T-cell (primary cell): ENCODE results near the gene TSR1. TPM values are rescaled to one million over a fixed set of nuclear protein-coding genes. Genes with fewer than 3 reads are reported as not detected.

ENCODE experiments used
- ATAC-seq, 4 experiments: fragments of 200-7000 bp in 3 of 4; fragments of 150-1000 bp in 1 of 4; cut with Tn5 transposase; replicated peaks in 1 of 4; 1 replicate in 3 of 4; 2 replicates in 1 of 4; pipeline ENCODE4 v1.10.0; 2021; ENCODE audit warnings: moderate library complexity in 3 of 4, mild to moderate bottlenecking in 2 of 4, moderate number of reproducible peaks in 1 of 4
- CTCF ChIA-PET, 2 donors: fragments of 300-600 bp; sonication (Branson Sonifier 250); formaldehyde crosslinking; loops; one replicate each; lab custom pipeline; 2022; ENCODE audit warnings: antibody characterized with exemption in 2 of 2; lab: Charles Lee
- POLR2A ChIA-PET, 2 donors: fragments of 300-600 bp; sonication (Branson Sonifier 250); formaldehyde crosslinking; loops; one replicate each; lab custom pipeline; 2022; ENCODE audit warnings: antibody characterized with exemption in 2 of 2; lab: Charles Lee
- DNase-seq, 35 experiments: peaks; one replicate each; pipeline versions ENCODE4 v3.0.0 to v3.0.0-alpha.2; 2013 to 2023
- H3K27ac ChIP-seq: one replicate; pipeline ENCODE4 v1.5.1; 2013; ENCODE audit warnings: low read length
- H3K27me3 ChIP-seq, 2 experiments: replicated peaks in 1 of 2; 1 replicate in 1 of 2; 2 replicates in 1 of 2; pipeline versions ENCODE4 v1.6.1 to v1.7.0; 2013; ENCODE audit warnings: low read length in 1 of 2, mixed read lengths in 1 of 2; ENCODE audit not compliant: control insufficient read depth in 2 of 2, insufficient read depth in 2 of 2; ENCODE audit errors: extremely low read depth in 1 of 2
- H3K36me3 ChIP-seq, 2 donors: 1 replicate in 1 of 2; 2 replicates in 1 of 2; pipeline versions ENCODE4 v1.6.1 to v1.7.0; 2013; ENCODE audit warnings: low read length in 1 of 2; ENCODE audit not compliant: control insufficient read depth in 2 of 2, insufficient read depth in 1 of 2; ENCODE audit errors: extremely low read depth in 1 of 2
- H3K4me1 ChIP-seq, 2 experiments: 1 replicate in 1 of 2; 2 replicates in 1 of 2; pipeline versions ENCODE4 v1.6.1 to v1.7.0; 2013; ENCODE audit warnings: low read length in 2 of 2, mixed read lengths in 1 of 2; ENCODE audit not compliant: insufficient read depth in 2 of 2, control insufficient read depth in 1 of 2; ENCODE audit errors: extremely low read depth in 1 of 2
- H3K4me3 ChIP-seq, 2 donors: 1 replicate in 1 of 2; 2 replicates in 1 of 2; pipeline versions ENCODE4 v1.5.1 to v1.7.0; 2013; ENCODE audit warnings: mild to moderate bottlenecking in 2 of 2, low read length in 1 of 2, moderate library complexity in 1 of 2; ENCODE audit not compliant: control insufficient read depth in 1 of 2; ENCODE audit errors: extremely low read depth in 1 of 2
- H3K9me3 ChIP-seq: 2 replicates; pipeline ENCODE4 v1.7.0; 2013
- H3K27ac Mint-ChIP-seq, 2 donors: one replicate each; pipeline ENCODE4 v1.8.0; 2020 to 2021; ENCODE audit warnings: mild to moderate bottlenecking in 2 of 2, mixed read lengths in 2 of 2
- H3K27me3 Mint-ChIP-seq, 2 donors: one replicate each; pipeline ENCODE4 v1.8.0; 2021 to 2022; ENCODE audit warnings: mixed read lengths in 2 of 2
- H3K36me3 Mint-ChIP-seq: one replicate; pipeline ENCODE4 v1.8.0; 2021; ENCODE audit warnings: mixed read lengths
- H3K4me1 Mint-ChIP-seq, 3 donors: one replicate each; pipeline ENCODE4 v1.8.0; 2020 to 2022; ENCODE audit warnings: mixed read lengths in 3 of 3, mild to moderate bottlenecking in 1 of 3
- H3K4me3 Mint-ChIP-seq, 3 donors: one replicate each; pipeline ENCODE4 v1.8.0; 2020 to 2022; ENCODE audit warnings: mild to moderate bottlenecking in 3 of 3, mixed read lengths in 3 of 3, moderate library complexity in 3 of 3
- H3K9me3 Mint-ChIP-seq, 3 donors: one replicate each; pipeline ENCODE4 v1.8.0; 2020 to 2022; ENCODE audit warnings: mixed read lengths in 3 of 3
- WGBS: methylation state at CpG from one replicate; pipeline ENCODE4 v1.1.5; 2013; ENCODE audit warnings: missing lambda C conversion rate; ENCODE audit not compliant: insufficient coverage; 5-methylcytosine and 5-hydroxymethylcytosine counted together
- total RNA-seq, 35 experiments: library from RNA in 6 of 35; stranded (reverse) in 6 of 35; fragments of 120-200 nt in 1 of 35; gene quantifications; one replicate each; pipeline versions ENCODE4 v1.2.1 to v1.2.4 and lab custom pipeline; 2013 to 2026

TSR1 gene
- total RNA-seq, 5 donors from 2014 or later (not counting 1 experiment from before 2014, with no cell fraction given) = 27.8 to 33.7 (median 28.8) TPM

- POLR2A ChIA-PET = no interaction called here
- Mint-ChIP-seq H3K9me3 (no peaks in the 10 kb centered on the region), H3K4me3 (no peak overlapping the region), H3K4me1 (no peaks in the 10 kb centered on the region), H3K27me3 (no peaks in the 10 kb centered on the region), H3K36me3 (peaks cover 9% of the 10 kb centered on the region), H3K27ac (no peak overlapping the region)
- no peaks in the 10 kb centered on the region for H3K9me3 ChIP-seq
- no peaks in the 10 kb centered on the region for H3K4me1 ChIP-seq
- CTCF ChIA-PET = interaction anchor here (0.6 to 0.9 kb wide), 2 partner anchors 16 to 19 kb away, joined by 4 read pairs; no protein-coding TSS in a partner anchor
- DNase-seq = no peak
- ATAC-seq = no peak
- peaks cover 28% of the 10 kb centered on the region in 2 donors for H3K36me3 ChIP-seq
- H3K27ac ChIP-seq = no peak overlapping the region
- H3K4me3 ChIP-seq = no peak overlapping the region
- 90% methylated on average over 19 of the region's 20 CpGs for WGBS
- H3K27me3 ChIP-seq = no peaks in the 10 kb centered on the region
These were observed 33.4 kb upstream of the TSR1 start for GRCh38 chr17:2369551-2370210.

GRCh38 chr17:2369039-2369438 is 32.8 kb upstream of the TSR1 start:
- Histone ChIP-seq H3K27me3 (no peaks in the 10 kb centered on the region), H3K4me3 (no peak overlapping the region), H3K4me1 (no peaks in the 10 kb centered on the region), H3K36me3 (peaks cover 28 to 34% of the 10 kb centered on the region in 2 donors), H3K27ac (no peak overlapping the region), H3K9me3 (no peaks in the 10 kb centered on the region)
- H3K36me3 Mint-ChIP-seq = peaks cover 13% of the 10 kb centered on the region
- 97% methylated on average over 3 of the region's 5 CpGs for WGBS
- H3K4me3 Mint-ChIP-seq = no peak overlapping the region
- ChIA-PET POLR2A (no interaction called here), CTCF (interaction anchor here in 1 of 2 donors (0.9 kb wide), 1 partner anchor 16 kb away, joined by 4 read pairs; no protein-coding TSS in a partner anchor)
- DNase-seq (no peak), ATAC-seq (no peak)
- no peaks in the 10 kb centered on the region for H3K27me3 Mint-ChIP-seq
- no peaks in the 10 kb centered on the region for H3K4me1 Mint-ChIP-seq
- H3K9me3 Mint-ChIP-seq = no peaks in the 10 kb centered on the region
- no peak overlapping the region for H3K27ac Mint-ChIP-seq

DNA sequence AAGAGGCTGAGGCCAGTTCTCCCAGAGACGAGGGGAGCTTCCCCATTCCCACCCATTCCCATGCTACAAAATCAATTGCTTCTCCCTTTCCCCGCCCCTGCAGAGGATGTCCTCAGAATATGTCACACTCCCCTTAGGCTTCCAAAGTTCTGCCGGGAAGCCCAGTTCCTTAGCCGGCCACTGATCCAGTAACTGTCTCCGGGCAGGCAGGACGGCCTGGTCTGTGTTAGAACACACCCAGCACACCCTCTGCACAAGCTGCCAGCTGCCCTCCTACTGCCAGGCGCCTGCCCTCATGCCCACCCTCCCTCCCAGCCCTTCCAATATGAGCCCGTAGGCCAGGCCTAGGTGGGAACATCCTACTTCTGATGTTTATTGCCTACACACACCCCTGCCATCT is 32.1 kb upstream of the TSR1 start:
- Mint-ChIP-seq H3K9me3 (no peaks in the 10 kb centered on the region), H3K4me1 (no peaks in the 10 kb centered on the region), H3K36me3 (peaks cover 13% of the 10 kb centered on the region), H3K27ac (no peak overlapping the region), H3K4me3 (no peak overlapping the region), H3K27me3 (no peaks in the 10 kb centered on the region)
- CTCF ChIA-PET = no interaction called here
- WGBS = 100% methylated on average over 4 of the region's 8 CpGs
- H3K4me3 ChIP-seq = no peak overlapping the region
- no peak for DNase-seq
- H3K4me1 ChIP-seq = no peaks in the 10 kb centered on the region
- H3K27me3 ChIP-seq = no peaks in the 10 kb centered on the region
- H3K9me3 ChIP-seq = no peaks in the 10 kb centered on the region
- H3K27ac ChIP-seq = no peak overlapping the region
- ATAC-seq = no peak
- POLR2A ChIA-PET = interaction anchor here in 1 of 2 donors (0.6 kb wide), 1 partner anchor 406 kb away, joined by 3 read pairs; no protein-coding TSS in a partner anchor
- peaks cover 28 to 40% of the 10 kb centered on the region in 2 donors for H3K36me3 ChIP-seq

GRCh38 chr17:2366747-2367494 is 30.7 kb upstream of the TSR1 start:
- Histone ChIP-seq H3K9me3 (no peaks in the 10 kb centered on the region), H3K36me3 (peaks cover 28 to 45% of the 10 kb centered on the region in 2 donors), H3K27ac (no peak overlapping the region), H3K27me3 (no peaks in the 10 kb centered on the region), H3K4me1 (no peaks in the 10 kb centered on the region), H3K4me3 (no peak overlapping the region)
- Mint-ChIP-seq H3K36me3 (peaks cover 10% of the 10 kb centered on the region), H3K27ac (no peak overlapping the region), H3K4me1 (no peaks in the 10 kb centered on the region), H3K9me3 (no peaks in the 10 kb centered on the region), H3K27me3 (no peaks in the 10 kb centered on the region), H3K4me3 (no peak overlapping the region)
- DNase-seq (no peak), ATAC-seq (no peak)
- 90% methylated on average over 7 of the region's 26 CpGs for WGBS
- ChIA-PET POLR2A (interaction anchor here in 1 of 2 donors (0.6 kb wide), 1 partner anchor 294 kb away, joined by 7 read pairs; no protein-coding TSS in a partner anchor), CTCF (no interaction called here)

DNA sequence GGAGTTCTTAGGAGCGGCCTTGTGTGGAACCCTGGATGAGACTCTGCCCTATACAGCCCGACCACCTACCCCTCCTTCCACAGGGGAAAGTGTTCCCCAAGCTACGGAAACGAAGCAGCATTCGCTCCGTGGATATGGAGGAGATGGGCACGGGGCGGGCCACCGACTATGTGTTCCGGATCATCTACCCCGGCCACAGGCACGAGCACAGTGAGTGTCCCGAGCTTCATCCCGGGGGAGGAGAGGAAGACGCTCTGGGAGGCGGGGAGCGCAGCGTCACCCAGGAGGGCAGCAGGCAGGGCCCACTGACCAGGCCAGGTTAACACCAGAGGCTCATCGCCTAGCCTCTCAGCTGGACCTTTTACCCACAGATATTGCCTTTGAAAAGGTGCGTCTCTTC is 28.9 kb upstream of the TSR1 start:
- Histone ChIP-seq H3K4me1 (no peaks in the 10 kb centered on the region), H3K9me3 (no peaks in the 10 kb centered on the region), H3K27ac (no peak overlapping the region), H3K36me3 (peaks cover 24 to 49% of the 10 kb centered on the region in 2 donors), H3K27me3 (no peaks in the 10 kb centered on the region), H3K4me3 (no peak overlapping the region)
- no peak for DNase-seq
- Mint-ChIP-seq H3K4me1 (no peaks in the 10 kb centered on the region), H3K27ac (no peak overlapping the region), H3K27me3 (no peaks in the 10 kb centered on the region), H3K9me3 (no peaks in the 10 kb centered on the region), H3K36me3 (peaks cover 17% of the 10 kb centered on the region), H3K4me3 (no peak overlapping the region)
- CTCF ChIA-PET = no interaction called here
- WGBS = 100% methylated on average over 11 of the region's 20 CpGs
- POLR2A ChIA-PET = no interaction called here
- ATAC-seq = no peak

DNA sequence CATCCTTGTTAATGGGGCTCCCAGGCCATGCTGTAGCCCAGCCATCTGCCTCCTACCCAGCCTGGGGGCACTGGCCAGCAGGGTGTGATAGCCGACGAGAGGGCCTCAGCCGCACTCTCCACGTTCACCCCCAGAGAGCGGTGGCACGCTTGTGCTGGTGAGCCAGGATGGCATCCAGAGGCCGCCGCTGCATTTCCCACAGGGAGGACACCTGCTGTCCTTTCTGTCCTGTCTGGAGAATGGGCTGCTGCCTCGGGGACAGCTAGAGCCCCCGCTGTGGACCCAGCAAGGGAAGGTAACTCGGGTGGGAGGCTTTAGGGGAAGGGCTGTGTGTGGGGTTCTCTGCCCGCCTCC is 28.5 kb upstream of the TSR1 start:
- peaks cover 24 to 48% of the 10 kb centered on the region in 2 donors for H3K36me3 ChIP-seq
- H3K4me1 Mint-ChIP-seq = no peaks in the 10 kb centered on the region
- H3K27me3 Mint-ChIP-seq = no peaks in the 10 kb centered on the region
- H3K9me3 ChIP-seq = no peaks in the 10 kb centered on the region
- no peak overlapping the region for H3K27ac ChIP-seq
- DNase-seq (no peak), ATAC-seq (no peak)
- ChIA-PET POLR2A (no interaction called here), CTCF (no interaction called here)
- no peaks in the 10 kb centered on the region for H3K9me3 Mint-ChIP-seq
- peaks cover 17% of the 10 kb centered on the region for H3K36me3 Mint-ChIP-seq
- 88% methylated on average over 9 of the region's 12 CpGs for WGBS
- H3K27ac Mint-ChIP-seq = no peak overlapping the region
- H3K4me3 ChIP-seq = no peak overlapping the region
- no peak overlapping the region for H3K4me3 Mint-ChIP-seq
- no peaks in the 10 kb centered on the region for H3K4me1 ChIP-seq
- H3K27me3 ChIP-seq = no peaks in the 10 kb centered on the region
